ENCODE results near the gene SLC4A1.

GRCh38 chr17:44217738-44218343 is 50.1 kb downstream of the SLC4A1 start:
- TF ChIP-seq EZH2 (IDR thresholded peaks at IDR 0.05; ENCODE audit: borderline replicate concordance) (no peak), CTCF (IDR thresholded peaks at IDR 0.05; ENCODE audit: poor library complexity) (no peak)
